Urothelium cell line (cell line): Measurements from ENCODE around the gene STAM2.
"Not testable (repeated sequence)": the region's sequence is repeated elsewhere in the genome, so short reads cannot be mapped to it uniquely, and the experiment has no call there.

Experiments
- DNase-seq: peaks from one replicate; pipeline ENCODE4 v3.0.0; 2011; ENCODE audit warnings: low spot score, mixed read lengths
- FAIRE-seq: peaks from 2 replicates; lab custom pipeline; 2011; peaks lifted over from hg19 to GRCh38; lab: Jason Lieb, UNC

The STAM2 gene

GRCh38 chr2:152175368-152176112 lies at the start of gene STAM2:
Gene STAM2, minus strand, starts transcription at chr2:152175763. Its CDS starts 121 bp downstream, at chr2:152175642.
- no peak for FAIRE-seq
- peak; percentile 96 for DNase-seq

DNA sequence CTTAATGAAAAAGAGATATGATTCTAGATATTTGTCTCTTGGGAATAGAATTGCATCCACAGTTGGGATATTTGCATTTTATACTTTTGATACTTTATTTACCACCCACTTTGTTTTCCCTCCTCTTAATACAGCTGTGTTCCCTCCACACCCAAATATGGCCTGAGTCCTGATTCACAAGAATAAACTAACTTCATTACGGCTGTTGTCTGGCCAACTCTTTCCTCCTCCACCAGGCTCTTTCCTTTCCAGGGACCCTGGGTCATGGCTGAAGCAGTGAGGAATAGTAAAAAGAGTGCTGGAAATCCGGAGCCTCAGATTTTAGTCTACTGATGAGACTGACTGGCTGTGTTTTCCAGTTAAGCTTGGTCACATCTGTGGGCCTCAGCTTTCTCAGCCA lies 48.4 kb upstream of the STAM2 start:
- FAIRE-seq, result no peak
- no peak for DNase-seq

DNA sequence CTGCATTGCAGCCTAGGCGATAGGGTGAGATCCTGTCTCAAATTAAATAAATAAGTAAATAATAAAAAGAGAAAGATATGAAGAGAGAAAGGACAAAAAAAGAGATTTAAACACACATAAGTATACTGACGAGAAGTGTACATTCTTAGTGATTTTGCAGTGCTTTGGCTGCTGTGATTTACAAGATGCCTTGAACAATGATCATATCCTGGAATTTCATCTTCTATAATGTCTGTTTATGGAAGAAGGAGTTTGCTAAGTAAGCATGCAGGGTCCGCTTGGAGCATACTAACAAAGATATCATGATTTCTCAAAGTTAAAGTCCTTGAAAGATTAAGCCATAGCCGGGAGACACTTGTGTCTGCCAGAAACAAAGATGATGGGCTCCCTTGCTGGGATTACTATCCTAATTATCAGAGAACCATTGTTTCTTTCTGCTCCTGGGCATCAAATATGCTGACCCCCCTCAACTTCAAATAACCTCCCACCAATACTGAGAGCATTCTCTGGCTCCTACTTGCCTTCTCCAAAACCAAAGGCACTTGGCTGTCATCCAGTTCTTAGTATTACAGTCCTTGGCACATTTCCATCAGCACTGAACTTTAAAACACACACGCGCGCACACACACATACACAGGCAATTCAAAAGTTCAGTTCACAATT lies 47.5 kb upstream of the STAM2 start:
- FAIRE-seq, result no peak
- peak; percentile 64 for DNase-seq

GRCh38 chr2:152221839-152222238 lies 46.3 kb upstream of the STAM2 start:
- no peak for DNase-seq
- no peak for FAIRE-seq

DNA sequence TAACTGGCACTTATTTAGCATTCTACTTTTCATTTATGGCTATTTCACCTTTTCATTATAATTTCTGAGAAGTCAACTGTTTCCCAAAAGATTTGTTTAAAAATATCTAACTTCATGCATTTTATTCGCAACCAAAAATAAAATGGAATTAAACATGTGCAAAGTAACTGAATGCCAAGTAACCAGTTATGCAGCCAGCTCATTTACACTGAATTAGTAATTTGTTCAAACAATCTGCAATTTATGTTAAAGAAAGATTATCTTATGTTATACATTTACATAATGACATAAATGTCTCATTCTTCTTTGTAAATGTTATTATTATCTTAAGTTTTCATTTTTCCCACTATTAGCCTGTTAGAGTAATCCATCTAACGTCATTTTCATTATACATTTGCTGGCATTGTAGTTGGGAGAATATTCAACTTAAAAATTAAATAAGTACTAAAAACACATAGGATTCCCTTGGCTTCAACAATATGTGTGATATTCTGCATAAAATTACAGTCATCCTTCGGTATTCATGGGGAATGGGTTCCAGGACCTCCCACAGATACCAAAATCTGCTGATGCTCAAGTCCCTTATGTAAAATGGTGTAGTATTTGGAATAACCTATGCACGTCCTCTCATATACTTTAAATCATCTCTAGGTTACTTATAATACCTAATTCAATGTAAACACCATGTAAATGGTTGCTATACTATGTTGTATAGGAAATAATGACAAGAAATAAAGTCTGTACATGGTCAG lies 43.7 kb upstream of the STAM2 start:
- no peak for DNase-seq
- FAIRE-seq, result no peak

GRCh38 chr2:152201466-152201830 lies 25.9 kb upstream of the STAM2 start:
- FAIRE-seq (no peak), DNase-seq (no peak)

DNA sequence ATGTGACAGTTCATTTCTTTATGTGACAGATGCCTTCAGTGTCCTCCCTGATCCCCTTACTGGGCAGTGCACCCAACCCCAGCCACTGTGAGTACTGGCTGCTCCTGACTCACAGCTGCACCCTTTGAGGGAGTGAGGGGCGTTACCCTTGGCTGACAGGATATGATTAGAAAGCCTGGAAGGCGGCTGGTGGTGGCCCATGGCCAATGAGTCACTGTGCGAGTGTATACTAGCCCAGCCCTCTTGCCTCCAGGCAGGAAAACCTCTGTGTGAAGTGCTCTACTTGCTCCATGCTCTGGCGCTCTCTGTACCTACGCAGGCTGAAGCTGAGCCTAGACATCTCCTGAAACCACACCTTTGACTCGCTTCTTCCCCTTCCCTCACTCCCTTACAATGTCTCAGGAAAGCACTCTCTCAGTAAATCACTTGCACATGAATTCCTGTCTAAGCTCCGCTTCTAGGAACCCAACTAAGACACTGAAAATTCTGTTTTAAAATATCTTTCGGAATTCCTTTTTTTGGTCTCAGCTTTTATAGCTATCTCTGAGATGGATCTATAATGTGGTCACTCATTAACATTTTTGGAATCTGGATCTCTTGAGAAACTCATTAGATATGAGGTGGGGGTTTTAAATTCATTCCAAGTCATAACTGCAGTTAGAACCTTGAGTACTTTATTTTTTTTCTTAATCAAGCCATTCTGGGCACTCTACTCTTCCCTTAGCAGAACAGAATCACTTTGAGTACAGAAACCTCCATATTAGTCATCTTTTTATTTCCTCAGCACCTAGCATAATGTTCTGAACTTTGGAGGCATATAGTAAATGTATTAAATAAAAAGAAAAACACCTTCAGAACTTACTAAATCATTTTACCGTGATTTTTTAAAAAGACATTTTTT lies 25.3 kb upstream of the STAM2 start:
- DNase-seq (peak; percentile 92), FAIRE-seq (peak; percentile 17)

DNA sequence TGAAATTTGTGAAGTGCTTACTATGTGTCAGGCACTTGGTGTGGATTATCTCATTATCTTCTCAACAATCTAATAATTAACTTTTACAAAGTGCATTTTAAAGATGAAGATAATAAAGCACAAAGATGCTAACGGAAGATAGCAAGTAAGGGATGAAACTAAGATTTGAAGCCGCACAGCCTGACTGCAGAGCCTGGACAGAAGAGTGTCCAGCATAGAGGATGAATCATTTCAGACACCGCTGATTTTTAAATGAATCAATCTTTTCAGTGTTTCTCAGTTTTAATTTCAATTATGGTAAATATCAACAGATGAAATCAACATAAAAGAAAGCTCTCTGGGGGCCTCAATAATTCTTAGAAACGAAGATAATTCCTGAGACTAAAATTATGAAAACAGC lies 24.5 kb upstream of the STAM2 start:
- no peak for FAIRE-seq
- no peak for DNase-seq

GRCh38 chr2:152198499-152198898 lies 22.9 kb upstream of the STAM2 start:
- no peak for DNase-seq
- no peak for FAIRE-seq

GRCh38 chr2:152197508-152198284 lies 22.1 kb upstream of the STAM2 start:
- DNase-seq, FAIRE-seq: not testable (repeated sequence)

- no peak for FAIRE-seq
Observed at GRCh38 chr2:152189622-152190495, 14.3 kb upstream of the STAM2 start.

DNA sequence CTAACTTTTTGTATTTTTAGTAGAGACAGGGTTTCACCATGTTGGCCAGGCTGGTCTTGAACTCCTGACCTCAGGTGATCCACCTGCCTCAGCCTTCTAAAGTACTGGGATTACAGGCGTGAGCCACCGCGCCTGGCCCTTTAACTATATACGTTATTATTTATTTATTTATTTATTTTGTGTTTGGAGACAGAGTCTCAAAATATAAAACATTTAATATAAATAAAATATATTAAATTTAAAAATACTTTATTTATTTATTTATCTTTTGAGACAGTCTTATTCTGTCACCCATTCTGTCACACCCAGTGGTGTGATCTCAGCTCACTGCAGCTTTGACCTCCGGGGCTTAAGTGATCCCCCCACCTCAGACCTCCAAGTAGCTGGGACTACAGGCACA lies 11.2 kb upstream of the STAM2 start:
- DNase-seq, FAIRE-seq: not testable (repeated sequence)

More at GRCh38 chr2:152189622-152190495, 14.3 kb upstream of the STAM2 start:
- DNase-seq, result peak; percentile 44

DNA sequence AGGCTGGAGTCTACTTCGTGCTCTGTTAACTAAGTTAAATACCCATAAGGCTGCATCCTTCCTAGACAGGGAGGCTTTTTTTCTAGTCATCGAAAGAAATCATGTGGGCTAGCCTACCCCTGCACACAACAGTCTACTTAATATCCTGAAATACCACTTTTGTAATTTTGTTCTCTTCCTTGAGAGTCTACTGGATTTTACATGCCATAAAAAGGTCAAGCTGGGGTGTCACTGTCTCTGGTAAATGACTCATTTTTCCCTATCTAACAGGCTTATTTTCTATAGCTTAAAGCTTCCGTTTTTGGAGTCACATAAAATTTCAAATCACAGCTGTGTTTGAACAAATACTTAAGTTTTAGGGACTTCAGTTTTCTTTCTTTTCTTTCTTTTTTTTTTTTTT lies 10.7 kb upstream of the STAM2 start:
- no peak for FAIRE-seq
- DNase-seq, result no peak

GRCh38 chr2:152183401-152184073 lies 8.0 kb upstream of the STAM2 start:
- FAIRE-seq, result no peak
- DNase-seq, result no peak

DNA sequence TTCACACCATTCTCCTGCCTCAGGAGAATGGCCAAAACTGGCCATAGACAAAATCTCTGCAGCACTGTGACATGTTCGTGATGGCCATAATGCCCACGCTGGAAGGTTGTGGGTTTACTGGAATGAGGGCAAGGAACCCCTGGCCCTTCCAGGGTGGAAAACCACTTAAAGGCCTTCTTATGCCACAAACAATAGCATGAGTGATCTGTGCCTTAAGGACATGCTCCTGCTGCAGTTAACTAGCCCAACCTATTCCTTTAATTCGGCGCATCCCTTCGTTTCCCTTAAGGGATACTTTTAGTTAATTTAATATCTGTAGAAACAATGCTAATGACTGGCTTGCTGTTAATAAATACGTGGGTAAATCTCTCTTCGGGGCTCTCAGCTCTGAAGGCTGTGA lies 2.1 kb upstream of the STAM2 start:
- not testable (repeated sequence) for DNase-seq, FAIRE-seq

DNA sequence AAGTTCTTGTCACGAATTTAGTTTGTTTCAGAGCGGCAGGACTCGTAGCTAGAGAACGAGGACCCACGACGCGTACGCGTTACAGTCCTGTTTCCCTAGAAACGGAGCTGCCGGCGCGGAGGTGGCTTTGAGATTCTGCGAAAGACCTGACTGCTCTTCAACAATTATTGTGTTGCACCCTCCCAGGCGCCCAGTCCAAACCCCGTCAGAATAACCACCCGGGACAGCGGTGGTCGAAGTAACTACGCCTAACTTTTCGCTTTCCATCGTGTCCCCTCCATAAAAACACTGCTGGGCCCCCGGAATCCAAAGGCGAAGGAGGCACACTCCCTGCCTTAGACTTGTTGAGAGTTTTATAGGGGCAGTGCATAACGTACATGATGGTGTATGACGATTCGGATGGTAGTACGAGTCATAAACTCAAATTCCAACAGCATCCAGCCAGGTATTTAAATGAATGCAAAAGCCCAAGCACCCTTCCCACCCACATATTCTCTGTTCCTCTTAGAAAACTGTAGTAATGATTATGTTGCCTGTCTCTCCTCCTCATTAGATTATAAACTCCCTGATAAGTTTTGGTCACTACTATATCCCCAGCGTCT lies 651 bp upstream of the STAM2 start:
- FAIRE-seq (no peak), DNase-seq (no peak)

GRCh38 chr2:152175012-152175367 lies 573 bp downstream of the STAM2 start:
- DNase-seq, result peak; percentile 9

DNA sequence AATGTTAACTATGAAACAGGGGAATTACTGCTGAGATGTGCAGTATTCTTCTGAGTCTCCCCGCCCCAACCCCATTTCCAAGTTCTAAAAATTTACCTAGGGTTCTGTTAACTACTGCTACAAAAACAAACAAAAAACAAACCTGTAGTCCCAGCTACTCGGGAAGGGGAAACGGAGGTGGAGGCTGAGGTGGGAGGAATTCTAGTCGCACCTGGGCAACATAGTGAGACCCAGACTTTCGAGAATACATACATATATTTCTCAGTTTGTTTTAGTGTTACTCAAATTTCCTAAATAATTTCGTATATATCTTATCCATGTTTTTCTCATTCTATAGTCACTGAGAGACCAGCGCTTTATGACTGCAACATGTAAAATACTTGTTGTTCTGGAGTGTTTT lies 989 bp downstream of the STAM2 start:
- no peak for FAIRE-seq
- DNase-seq, result no peak

More at GRCh38 chr2:152175012-152175367, 573 bp downstream of the STAM2 start:
- no peak for FAIRE-seq
